Raji (cell line): ENCODE data around the gene PCDHB4.

ENCODE experiments used
- POLR2A ChIP-seq: IDR thresholded peaks from 2 replicates; pipeline ENCODE4 v1.6.1; 2011; ENCODE audit warnings: low read depth, low read length, control low read depth; ENCODE audit not compliant: insufficient read depth

The PCDHB4 gene

GRCh38 chr5:141150224-141150992 is 28.8 kb downstream of the PCDHB4 start:
- TF ChIP-seq POLR2A: no peak

- TF ChIP-seq POLR2A: no peak
Measured at GRCh38 chr5:141150993-141151325, 29.3 kb downstream of the PCDHB4 start.

- TF ChIP-seq POLR2A: no peak
Measured at GRCh38 chr5:141155540-141156374, 34.1 kb downstream of the PCDHB4 start.

- TF ChIP-seq POLR2A: no peak
Measured at GRCh38 chr5:141172381-141173204, 51.0 kb downstream of the PCDHB4 start, which contains the start of gene PCDHB7. Gene PCDHB7, plus strand, starts transcription at chr5:141172644. Its CDS starts 192 bp downstream, at chr5:141172836.
